ENCODE measurements around the gene L2HGDH. TPM values are rescaled to one million over a fixed set of nuclear protein-coding genes. Genes with fewer than 3 reads are reported as not detected.

Gene L2HGDH
- polyA plus RNA-seq, 1 of the 3 experiments (the other 2 are of a cell fraction), result 8.4 TPM

- H3K27me3 ChIP-seq (ENCODE audit: insufficient read depth), result no peaks in the 10 kb centered on the region
- H3K4me2 ChIP-seq, result peak overlapping the region; percentile 75
- H3K9me3 ChIP-seq, result no peaks in the 10 kb centered on the region
- 13% methylated on average over 8 of the region's 8 CpGs for WGBS (ENCODE audit: low lambda C conversion rate)
- no peaks in the 10 kb centered on the region for H4K20me1 ChIP-seq (ENCODE audit: insufficient read depth)
- CTCF ChIA-PET, result interaction anchor here (0.6 to 6.9 kb wide), 23 partner anchors 10 to 391 kb away, joined by 3 to 65 read pairs (median 4); partner anchors contain the start of gene MAP4K5
- H3K27ac ChIP-seq (ENCODE audit: low read depth in 2 of 2, low read length in 1 of 2), result peak overlapping the region; percentile 27 to 70; a peak in 3 of 4 replicates
- TF ChIP-seq MEF2A (IDR thresholded peaks at IDR 0.05; ENCODE audit: borderline replicate concordance, low read depth) (no peak), RCOR1 (IDR thresholded peaks at IDR 0.05; ENCODE audit: low read length) (peak; percentile 73), CHD2 (IDR thresholded peaks at IDR 0.05; ENCODE audit: low read length, partially characterized antibody) (peak; percentile 45), USF2 (IDR thresholded peaks at IDR 0.05; ENCODE audit: borderline replicate concordance, low read depth, low read length) (no peak), MXI1 (IDR thresholded peaks at IDR 0.05; ENCODE audit: low read depth, low read length) (peak; percentile 65; the same call in 1 of the 2 replicates), GATA2 (CRISPR knock-in tag; IDR thresholded peaks at IDR 0.05) (peak; percentile 70; the same call in 1 of the 2 replicates), RAD21 (IDR thresholded peaks at IDR 0.05; ENCODE audit: low read length) (peak; percentile 91), TEAD4 (IDR thresholded peaks at IDR 0.05; ENCODE audit: borderline replicate concordance, insufficient read depth) (no peak), SIN3A (IDR thresholded peaks at IDR 0.05; ENCODE audit: borderline replicate concordance, low read depth, low read length) (peak; percentile 51; the same call in 1 of the 2 replicates), SMC3 (IDR thresholded peaks at IDR 0.05; ENCODE audit: low read depth, low read length) (peak; percentile 76), FOXM1 (IDR thresholded peaks at IDR 0.05; ENCODE audit: low read depth) (no peak), TCF12 (IDR thresholded peaks at IDR 0.05) (peak; percentile 34; the same call in 1 of the 2 replicates), CTCF (IDR thresholded peaks at IDR 0.05) (peak; percentile 54), FOXJ3 (CRISPR knock-in tag; IDR thresholded peaks at IDR 0.05) (peak; percentile 76), NFIC (IDR thresholded peaks at IDR 0.05; ENCODE audit: borderline replicate concordance) (peak; percentile 16; the same call in 1 of the 2 replicates), PBX3 (IDR thresholded peaks at IDR 0.05) (no peak; the same call in 1 of the 2 replicates)
- H2AFZ ChIP-seq (ENCODE audit: low read depth), result peak overlapping the region; percentile 58
- H3K9ac ChIP-seq, result peak overlapping the region; percentile 25; the same call in 1 of the 2 replicates
- H3K79me2 ChIP-seq (ENCODE audit: insufficient read depth), result no peaks in the 10 kb centered on the region
- H3K4me1 ChIP-seq (ENCODE audit: control insufficient read depth in 1 of 2, insufficient read depth in 2 of 2, low read depth in 1 of 2, low read length in 1 of 2), result peaks cover 16 to 17% of the 10 kb centered on the region in 2 experiments
- H3K4me3 ChIP-seq (ENCODE audit: low read depth in 2 of 2, low read length in 1 of 2), result peak overlapping the region; percentile 7 to 31; a peak in 2 of 4 replicates
- H3F3A ChIP-seq (replicated peaks; ENCODE audit: insufficient read depth), result peaks cover 4% of the 10 kb centered on the region
- no peaks in the 10 kb centered on the region for H3K9me2 ChIP-seq
- POLR2A ChIA-PET, result interaction anchor here (0.5 to 1.3 kb wide), 5 partner anchors 13 to 217 kb away, joined by 3 to 6 read pairs (median 3); partner anchors contain the start of genes ATL1 and CDKL1
- H3K36me3 ChIP-seq (replicated peaks in 1 of 2; ENCODE audit: control insufficient read depth in 1 of 2, insufficient read depth in 2 of 2, low read length in 1 of 2), result no peaks in the 10 kb centered on the region
- DNase-seq, result peak; percentile 78
Observed at GRCh38 chr14:50342221-50343078, 30.4 kb upstream of the L2HGDH start.
